SKM-1 treated with dmso at 0.1 percent for 144 hours (cell line): ENCODE measurements around the gene HIGD1A.

ENCODE experiments used
- DNase-seq: peaks from one replicate; lab custom pipeline; 2025; ENCODE audit not compliant: unreplicated experiment; lab: John Stamatoyannopoulos, UW

Gene HIGD1A

DNA sequence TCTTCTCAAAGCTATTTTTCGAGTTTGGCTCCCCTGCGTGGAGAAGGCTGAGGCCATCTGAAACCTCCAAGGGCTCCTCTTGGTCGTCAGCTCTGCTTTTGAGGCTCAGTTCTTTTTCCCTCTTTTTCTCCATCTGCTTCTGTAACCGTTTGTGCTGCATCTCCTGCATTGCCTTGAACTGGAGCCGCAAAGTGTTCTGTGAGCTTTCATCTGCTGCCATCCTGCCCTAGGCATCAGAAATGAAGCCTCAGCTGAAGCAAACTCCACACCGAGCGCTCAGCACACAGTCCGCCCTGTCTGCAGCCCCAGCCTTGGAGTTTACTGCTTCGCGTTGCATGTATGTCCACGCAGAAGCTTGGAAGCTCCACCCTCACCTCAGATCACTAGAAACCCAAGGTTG lies 46.2 kb downstream of the HIGD1A start:
- no peak for DNase-seq

DNA sequence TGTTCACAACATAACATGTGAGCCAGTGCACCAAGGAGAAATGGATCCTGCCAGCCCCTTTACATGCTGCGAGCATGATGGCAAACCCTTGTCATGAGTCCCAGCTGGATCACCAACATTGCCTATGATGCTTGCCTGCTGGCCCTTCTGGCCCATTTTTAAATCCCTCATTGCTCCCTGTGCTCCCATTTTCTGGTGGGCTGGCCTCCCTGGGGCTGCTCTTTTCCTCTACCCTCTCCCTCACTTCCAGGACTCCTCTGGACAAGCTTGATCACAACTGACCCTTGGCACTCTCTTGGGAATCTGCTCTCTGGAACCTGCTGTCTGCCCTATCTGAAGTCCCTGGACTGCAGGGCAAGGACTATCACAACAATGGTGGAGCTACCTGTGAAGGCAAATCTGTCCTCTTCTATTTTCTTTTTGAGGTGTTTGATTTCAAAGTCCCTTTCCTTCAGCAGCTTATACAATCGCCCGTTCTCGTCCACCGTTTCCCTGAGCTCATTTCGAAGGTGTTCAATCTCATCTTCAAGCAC lies 47.5 kb downstream of the HIGD1A start:
- DNase-seq: no peak

DNA sequence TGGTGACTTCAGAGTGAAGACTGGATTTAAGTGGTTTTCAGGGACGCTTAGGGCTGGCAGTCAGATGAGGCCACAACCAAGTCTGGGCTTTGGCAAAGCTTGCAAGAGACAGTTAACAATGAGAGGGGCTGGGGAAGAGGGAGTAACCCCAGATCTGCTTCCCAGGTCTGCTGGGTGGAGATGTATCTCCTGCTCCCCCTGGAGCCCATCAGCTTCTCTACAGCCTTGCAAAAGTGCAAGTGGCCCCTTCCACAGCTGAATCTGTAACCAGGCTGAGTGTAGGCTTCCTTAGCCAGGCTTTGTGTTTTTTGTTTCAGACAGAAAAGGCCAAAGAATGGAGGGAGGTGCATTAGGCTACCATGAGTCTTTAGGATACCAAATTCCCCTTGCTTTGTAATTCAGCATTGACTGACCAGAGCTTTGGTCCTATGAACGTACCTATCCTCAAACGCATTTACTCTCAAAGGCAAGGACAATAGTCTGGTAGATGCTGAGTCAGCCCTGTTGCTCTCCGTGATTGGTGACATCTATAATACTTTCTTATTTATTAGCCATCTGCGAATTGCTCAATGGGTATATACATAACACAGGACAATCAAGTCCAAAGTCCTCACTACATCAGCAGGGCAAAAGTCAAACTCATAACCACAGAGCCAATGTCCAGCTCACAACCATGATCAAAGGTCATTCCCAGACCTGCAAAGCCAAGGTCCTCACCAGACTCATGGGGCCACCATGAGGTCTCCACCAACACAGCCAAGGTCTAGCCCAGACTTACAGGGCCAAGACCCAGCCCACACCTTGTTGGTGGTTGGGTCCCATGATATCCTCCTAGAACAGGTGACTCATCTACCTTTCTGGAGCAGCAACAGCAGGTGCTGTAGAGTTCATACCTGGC lies 48.4 kb downstream of the HIGD1A start:
- DNase-seq: peak; percentile 46

DNA sequence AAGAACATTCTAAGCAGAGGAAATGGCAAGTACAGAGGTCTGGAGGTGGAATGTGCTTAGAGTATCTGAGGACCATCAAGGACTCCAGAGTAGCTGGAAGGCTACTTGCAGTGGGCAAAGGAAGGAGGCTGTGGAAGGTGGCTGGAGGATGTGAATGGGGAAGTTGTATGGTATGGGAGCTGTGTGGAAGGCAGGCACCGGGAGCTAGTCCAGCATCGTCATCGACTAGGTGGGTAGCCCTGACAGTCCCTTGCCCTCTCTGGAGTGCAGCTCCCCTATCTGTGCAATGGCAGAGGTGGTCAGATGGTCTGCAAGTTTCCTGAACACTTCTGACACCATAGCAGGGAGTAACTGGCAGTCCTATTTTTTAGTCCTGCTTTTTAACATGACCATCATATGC lies 50.5 kb downstream of the HIGD1A start:
- DNase-seq: no peak

DNA sequence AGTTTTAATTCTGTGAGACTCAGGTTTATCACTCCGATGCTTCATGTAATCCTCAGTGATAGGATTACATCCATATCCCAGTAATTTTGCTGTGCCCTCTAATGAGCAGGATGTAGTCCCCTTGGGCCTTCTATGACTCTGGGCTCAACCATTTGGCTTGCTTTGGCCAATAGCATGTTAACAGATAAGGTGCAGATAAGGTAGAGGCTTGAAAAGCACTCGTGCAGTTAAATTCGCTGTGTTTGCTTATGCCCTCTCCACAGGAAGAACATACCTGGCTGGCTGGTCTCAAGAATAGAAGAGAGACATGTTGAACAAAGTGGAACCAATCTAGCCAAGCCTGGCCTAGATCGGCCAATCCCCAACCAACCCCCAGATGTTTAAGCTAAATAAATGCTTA lies 51.3 kb downstream of the HIGD1A start:
- DNase-seq: no peak

DNA sequence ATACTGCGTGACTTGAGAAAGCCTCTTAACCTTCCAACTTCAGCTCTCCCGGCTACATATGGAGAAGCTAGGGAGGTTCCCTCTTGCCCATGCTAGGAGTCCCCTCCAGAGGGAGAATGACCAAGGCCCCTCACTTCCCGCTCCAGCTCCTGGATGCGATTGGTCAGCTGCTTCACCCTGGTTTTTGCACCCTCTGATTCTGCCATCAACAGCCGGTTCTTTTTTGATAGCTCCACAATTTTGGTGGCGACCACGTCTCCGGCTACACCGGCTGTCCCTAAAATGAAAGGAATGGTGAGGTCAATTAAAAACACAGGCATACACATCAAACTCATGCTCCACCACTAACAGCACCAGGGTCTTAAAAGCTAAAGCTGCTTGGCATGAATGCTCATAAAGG lies 51.8 kb downstream of the HIGD1A start:
- no peak for DNase-seq

DNA sequence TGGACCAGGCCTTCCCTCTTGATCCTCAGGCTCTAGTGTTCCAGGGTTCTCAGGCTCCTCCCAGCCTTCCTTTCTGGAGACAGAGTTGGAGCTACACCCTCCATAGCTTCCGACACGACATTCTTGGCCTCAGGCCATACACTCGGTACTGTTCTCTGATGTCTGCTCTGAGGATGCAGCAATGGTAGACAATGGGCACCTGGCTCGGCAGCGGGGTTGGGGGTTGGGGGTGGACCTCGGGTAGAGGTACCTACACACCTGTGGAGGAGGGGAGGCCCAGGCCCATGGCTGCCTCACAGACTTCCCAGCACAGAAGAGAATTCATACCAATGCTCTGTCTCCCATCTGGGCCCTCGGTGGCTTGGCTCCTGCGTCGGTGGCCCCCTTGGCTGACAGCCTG lies 52.7 kb downstream of the HIGD1A start:
- no peak for DNase-seq

DNA sequence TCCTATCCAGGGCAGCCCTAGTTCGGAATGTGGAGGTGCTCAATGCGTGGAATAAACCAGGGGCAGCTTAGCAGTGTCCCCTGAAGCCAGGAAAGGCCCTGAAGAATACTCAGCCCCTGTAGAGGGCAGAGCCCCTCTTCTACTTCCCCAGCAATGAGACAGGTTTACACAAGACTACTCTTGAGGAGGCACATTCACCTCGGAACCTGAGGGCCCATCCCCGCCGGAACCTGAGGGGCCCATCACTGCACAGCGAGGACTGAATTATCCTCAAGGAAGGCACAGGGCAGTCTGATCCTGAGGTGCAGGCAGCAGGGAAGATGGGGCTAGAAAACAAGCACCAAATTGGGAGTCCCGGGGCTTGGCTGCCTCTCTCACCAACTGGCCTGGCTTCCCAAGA lies 53.5 kb downstream of the HIGD1A start:
- DNase-seq: no peak

DNA sequence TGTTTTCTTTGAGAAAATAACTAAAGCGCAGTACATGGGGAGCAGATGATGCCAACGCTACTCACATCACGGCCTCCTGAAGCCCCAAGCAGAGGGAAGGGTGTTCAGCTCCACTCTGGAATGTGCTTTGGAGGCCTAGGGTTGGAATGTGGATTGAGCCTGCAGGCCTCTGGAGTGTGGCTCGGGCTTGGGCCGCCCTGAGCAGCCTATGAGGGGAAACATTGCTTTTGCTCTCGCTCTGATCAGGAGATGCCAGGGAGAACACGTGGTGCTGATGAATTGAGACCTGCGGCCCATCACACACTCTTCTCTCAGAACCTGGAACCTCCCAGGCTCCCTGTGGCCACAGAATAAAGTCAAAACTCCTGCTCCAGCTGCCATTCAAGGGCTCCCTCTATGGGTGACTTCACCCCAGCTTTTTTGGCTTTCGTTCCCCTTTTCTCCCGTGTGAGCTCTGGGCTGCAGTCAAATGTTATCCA lies 54.5 kb downstream of the HIGD1A start:
- DNase-seq: peak; percentile 83

DNA sequence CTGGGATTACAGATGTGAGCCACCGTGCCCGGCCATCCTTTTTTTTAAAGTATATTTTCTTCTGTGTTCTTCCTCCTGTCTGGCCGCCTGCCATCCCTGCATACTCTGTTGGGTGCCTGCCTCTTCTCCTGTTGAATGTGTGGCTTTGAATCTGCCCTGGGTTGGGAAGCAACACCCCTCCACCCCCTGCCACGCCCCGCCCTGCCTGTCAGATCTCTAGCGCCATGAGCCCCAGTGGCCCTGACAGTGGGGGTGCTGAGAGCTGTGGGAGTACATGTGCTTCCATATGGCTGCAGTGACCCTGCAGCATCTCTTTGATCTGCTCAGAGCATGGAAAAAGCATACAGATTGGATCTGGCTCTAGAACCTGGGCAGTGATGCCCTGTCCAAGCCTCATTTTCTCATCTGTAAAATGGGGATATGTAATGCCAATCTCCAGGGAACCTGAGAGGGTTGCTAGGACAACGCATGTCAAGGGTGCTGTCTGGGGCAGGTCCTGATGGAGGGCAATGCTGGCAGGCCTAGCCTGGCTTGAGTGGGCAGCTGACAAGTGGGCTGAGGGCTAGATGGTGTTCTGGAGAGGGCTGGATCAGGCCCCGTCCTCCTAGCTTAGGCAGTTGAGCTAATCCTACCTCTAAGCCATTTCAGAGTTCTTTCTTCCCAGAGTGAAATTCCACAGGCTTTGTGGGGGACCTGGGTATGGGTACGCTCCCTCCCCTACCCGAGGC lies 55.1 kb downstream of the HIGD1A start:
- DNase-seq: no peak

DNA sequence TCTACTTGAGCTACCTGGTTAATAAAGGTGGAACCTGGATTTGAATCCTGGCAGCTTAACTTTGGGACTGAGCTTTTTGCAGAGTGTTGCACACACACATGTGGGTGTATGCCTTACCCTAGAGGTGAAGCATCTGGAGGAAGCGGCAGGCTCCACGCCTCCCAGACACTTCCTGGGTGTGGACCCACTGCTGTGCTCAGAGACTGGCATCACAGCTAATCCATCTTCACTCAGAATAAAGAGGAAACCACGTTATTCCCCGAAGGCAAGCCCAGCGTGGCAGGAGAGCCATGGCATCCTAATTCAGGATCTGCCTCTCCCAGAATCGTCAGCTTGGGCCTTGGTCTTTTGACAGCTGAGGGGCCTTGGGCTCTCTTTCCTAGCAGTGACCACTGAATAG lies 56.7 kb downstream of the HIGD1A start:
- DNase-seq: no peak

DNA sequence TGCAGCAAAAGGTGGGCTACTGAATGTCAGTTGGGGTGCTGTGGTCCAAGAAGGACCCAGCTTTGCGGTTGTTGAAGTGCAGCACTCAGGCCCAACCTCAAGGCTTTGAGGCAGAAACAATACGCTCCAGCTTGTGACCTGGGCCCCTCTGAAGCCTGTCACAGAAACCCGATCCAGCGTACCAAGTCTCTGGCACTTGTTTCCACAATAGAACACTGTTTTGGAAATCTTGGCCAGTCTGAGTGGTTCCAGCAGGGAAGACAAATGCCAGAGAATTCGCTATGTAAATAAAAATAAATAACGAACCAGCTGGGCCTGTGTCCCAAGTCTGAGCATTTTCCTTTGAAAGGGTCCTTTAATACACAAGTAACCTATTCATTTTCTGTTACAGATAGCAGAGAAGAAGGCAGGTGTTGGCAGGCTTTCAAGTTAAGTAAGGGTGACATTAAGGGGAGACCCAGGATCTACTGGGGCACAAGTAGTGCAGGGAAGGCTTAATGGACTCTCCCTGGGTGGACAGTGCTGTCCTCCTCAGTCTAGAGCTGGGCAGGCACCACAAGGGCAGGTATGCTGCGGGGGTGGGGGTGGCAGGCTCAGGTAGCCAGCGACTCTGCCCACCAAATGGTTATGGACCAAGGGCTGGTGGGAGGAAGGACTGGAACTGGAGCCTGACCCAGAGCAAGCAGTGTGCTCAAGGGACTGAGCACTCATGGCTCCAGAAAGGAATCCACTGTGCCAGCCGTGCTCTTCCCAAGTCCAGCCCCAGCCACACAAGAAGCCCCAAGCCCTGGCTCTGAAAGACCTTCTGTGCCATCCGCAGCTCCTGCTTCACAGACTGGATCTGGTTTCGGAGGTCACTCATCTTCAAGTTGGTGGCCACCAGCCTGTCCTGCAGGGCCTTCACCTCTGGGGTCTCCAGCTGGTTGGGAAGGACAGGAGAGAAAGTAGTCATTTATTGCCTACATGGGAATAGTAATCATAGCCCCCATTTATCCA lies 57.5 kb downstream of the HIGD1A start:
- no peak for DNase-seq

DNA sequence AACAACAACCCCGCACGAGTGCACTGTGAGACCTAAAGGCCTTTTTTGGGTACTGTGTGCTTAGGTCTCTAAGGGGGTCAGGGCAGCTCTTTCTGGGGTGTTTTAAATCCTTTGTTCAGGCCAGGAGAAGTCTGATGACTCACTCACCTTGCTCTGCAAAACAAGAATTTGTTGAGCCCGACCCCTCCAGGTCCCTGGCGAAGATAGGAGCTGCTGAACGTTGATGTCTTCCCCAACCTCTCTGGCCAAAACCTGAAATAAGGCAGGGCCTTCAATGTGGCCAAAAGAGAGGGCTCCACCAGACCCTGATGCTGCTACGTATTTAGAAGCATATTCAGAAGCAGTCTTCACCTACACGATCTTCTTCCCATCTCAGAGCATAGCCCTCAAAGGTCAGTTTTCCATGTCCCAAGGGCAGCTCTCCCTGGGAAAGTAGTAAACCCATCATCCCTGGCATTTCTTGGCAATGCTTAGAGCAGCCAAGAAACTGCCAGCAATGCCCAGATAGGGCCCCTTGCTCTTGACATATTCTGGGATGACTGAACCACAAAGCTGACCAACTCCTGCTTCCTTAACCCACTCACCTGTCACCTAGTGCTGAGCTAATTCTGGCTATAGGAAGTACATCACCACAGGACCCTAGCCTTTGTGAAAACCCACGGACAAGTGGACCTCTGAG lies 58.4 kb downstream of the HIGD1A start:
- no peak for DNase-seq

DNA sequence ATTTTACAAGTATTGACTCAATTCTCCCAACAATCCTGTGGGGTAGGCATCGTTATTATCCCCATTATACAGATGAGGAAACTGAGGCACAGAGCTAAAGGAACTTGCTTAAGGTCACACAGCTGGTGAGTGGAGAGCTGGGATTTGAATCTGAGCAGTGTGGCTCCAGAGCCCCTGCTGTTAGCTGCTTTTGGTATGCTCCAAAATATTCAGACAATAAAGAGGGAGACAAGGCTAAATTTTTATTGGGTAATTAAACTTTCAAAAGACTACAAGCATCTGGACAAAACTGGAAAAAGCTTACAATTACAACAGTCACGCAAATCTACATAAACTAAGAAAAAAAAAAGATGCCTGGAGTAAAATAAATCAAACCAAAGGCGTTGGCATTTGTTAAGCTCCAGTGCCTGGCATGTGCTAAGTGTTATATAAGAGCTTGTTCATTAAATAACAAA lies 59.0 kb downstream of the HIGD1A start:
- no peak for DNase-seq

DNA sequence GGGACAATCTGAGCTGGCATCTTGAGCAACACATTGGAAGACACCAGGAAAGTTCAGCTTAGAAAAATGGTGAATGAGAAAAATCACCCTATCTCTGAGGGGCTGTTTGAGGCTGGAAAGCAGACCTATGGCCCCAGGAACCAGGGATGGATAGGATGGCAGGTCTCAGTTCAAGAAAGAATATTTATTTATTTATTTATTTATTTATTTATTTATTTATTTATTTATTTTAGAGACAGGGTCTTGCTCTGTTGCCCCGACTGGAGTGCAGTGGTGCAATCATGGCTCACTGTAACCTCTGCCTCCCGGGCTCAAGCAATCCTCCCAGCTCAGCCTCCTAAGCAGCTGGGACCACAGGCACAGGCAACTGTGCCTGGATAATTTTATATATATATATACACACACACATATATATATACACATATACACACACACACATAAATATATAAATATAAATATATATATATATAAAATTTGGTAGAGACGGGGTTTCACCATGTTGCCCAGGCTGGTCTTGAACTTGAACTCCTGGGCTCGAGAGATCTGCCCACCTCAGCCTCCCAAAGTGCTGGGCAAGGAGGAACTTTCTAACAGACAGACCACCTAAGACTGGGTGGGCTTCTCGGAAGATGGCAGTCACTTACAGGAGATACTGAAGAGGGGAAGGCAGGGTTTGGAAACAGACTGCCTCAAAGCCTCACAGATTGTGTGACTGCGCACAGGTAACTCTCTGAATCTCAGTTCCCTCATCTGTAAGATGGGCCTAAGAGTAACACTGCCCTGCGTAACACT lies 60.9 kb downstream of the HIGD1A start:
- DNase-seq: no peak

DNA sequence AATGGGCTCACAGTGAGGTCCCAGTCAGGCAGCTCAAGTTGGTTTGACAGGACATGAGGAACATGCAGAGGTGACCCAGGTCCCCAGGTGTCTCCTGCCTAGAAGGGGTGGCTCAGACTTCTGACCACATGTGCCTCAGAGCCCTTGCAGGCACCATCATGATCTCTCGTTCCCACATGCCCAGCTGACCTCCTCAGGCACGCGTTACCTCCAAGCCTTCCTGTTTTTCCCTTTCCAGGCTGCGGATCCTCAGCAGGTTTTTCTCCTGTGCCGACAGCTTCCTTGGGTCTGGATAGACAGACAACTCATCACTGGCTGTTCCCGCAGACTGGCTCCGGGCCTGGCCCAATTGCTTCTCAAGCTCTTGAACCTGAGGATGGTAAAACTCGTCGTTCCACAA lies 61.6 kb downstream of the HIGD1A start:
- no peak for DNase-seq

DNA sequence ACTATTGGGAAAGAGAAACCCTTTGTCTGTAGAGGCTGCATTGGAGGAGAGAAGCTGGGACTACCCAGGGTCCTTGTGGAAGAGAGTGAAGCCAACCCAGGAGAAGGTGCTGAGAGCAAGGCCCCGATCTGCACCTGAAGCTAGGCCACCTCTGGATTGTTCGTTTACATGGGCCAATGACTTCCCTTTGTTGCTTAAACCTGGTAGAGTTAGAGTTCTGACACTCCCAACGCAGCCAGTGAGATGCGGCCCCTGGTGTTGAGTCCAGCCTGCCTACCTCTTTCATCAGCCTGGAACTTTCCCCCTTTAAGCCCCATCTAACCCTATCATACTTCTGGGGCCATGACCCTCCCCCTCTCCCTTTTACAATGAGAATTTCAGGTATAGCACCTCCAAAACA lies 62.0 kb downstream of the HIGD1A start:
- no peak for DNase-seq

DNA sequence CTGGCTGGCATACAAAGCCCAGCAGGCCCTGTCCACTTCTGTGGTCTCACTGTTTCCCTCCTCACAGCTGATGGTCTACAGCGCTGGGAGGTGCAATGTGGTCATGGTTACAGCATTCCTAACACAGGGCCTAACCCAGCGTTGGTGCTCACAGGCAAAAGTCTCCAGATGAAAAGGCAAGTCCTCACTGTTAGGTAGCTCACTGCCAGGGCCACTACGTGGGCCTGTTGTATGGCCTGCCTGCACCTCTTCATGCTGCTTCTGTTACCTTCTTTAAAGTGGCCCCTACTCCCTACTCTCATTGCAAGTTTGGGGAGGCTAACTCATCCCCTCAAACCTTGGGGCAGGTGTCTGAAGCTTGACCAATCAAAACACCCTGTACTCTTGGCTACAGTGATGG lies 62.5 kb downstream of the HIGD1A start:
- DNase-seq: no peak

DNA sequence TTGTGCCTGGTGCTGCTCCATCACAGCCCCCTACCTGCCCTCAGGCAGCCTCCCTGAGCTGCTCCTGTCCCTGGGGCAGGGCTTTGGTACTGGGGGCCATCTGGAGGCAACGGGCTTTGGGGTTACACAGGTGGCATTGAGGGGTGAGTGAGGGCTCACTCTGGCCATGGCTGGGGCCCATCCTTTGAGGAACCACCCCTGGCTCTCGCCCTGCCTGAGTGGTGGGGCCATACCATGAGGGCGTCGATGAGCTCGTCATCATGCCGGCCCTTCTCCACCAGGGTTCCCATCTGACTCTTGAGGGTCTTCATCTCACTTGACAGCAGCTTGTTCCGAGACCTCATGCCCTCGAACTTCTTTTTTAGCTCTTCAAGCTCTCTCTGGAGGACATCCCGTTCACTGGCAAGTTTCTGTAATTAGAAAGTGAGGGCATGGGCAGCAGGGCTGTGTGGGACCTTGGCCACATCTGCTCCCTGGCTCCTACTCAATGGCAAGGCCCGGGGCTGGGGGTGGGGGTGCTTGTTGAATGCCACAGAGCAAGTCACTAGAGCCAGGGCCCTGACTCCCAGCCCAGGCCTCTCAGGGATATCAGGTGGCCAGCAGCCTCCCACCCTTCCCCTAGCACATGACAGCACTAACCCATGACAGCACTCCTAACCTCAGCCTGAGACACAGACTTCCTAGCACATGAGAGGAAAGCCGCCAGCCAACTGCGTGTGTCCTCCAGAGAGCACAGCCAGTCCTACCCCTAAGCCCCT lies 64.7 kb downstream of the HIGD1A start:
- no peak for DNase-seq
